GM12801 (cell line): Measurements from ENCODE around the gene ABCB9.

Experiments used
- TF ChIP-seq, protein P1 (sequence below): IDR thresholded peaks from one replicate; pipeline ENCODE4 v1.5.1; 2011; ENCODE audit warnings: control low read depth; ENCODE audit not compliant: insufficient read length; ENCODE audit errors: extremely low read depth

The ABCB9 gene

GRCh38 chr12:122988036-122988435 lies 21.8 kb upstream of the ABCB9 start:
- TF ChIP-seq, protein P1, sequence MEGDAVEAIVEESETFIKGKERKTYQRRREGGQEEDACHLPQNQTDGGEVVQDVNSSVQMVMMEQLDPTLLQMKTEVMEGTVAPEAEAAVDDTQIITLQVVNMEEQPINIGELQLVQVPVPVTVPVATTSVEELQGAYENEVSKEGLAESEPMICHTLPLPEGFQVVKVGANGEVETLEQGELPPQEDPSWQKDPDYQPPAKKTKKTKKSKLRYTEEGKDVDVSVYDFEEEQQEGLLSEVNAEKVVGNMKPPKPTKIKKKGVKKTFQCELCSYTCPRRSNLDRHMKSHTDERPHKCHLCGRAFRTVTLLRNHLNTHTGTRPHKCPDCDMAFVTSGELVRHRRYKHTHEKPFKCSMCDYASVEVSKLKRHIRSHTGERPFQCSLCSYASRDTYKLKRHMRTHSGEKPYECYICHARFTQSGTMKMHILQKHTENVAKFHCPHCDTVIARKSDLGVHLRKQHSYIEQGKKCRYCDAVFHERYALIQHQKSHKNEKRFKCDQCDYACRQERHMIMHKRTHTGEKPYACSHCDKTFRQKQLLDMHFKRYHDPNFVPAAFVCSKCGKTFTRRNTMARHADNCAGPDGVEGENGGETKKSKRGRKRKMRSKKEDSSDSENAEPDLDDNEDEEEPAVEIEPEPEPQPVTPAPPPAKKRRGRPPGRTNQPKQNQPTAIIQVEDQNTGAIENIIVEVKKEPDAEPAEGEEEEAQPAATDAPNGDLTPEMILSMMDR = no peak

DNA sequence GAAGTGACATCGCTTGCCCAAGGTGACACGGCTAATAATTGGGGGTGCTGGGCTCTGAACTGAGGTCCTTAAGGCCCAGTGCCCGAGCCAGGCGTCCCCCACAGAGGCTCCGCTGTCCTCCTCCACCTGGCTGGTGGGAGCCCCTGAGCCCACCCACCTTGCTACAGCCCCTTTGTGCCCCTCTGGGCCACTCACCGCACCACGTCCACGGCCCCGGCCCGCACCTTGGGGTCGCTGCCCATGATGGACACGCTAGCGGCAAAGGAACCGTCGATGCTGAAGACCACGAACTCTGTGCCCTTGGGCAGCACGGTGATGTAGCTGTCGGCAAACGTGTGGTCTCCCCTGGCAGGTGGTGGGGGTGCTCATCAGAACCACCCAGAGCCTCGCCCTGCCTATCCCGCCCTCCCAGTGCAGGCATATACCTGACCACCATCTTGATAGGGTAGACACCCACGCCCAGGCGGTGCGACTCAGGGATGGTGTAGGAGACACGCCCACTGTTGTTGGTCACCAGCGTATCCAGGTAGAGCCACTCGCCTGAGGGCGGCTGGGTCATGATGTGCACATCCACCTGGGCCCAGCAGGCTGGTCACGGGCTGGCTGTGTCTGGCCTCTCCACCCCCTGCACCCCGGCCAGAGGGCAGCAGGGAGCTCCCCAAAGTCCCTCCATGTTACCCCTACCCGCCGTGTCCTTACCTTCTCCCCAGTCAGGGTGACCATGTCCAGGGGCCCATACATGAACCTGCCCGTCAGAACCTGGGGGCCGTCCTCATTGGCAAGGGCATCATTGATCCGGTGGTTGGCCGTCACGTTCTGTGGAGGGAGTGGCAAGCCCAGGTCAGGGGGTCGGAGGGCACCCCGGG lies 21.1 kb upstream of the ABCB9 start:
- TF ChIP-seq, protein P1 = no peak

DNA sequence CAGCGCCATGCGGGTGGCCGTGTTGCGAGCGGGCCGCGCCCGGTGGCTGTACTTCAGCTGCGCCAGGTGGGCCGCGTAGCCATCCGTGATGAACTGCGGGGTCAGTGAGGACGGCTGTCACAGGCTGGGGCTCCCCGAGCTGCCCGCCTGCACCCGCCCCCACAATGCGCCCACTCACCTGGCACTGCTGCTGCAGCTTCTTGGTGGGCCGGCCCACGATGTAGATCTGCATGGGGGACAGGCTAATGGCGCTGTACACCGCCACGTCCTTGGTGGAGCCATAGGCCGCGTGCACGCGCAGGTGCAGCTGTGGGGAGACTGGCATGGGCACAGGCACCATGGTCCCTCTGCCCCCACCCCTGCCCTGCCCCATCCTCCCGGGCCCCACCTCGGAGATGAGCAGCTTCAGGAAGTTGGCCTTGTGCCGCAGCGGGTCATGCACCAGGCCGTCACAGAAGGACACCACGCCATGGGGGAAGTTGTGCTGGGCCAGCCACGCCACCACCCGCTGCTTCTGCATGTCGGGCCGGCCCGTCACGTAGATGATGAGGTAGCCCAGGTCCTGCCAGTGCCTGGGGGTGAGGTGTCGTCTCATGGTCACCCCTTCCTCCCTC lies 20.1 kb upstream of the ABCB9 start:
- TF ChIP-seq, protein P1 = no peak

GRCh38 chr12:122985338-122986257 lies 19.3 kb upstream of the ABCB9 start:
- TF ChIP-seq, protein P1 = no peak

- TF ChIP-seq, protein P1 = no peak
Observed at GRCh38 chr12:122984612-122985337, 18.5 kb upstream of the ABCB9 start.

DNA sequence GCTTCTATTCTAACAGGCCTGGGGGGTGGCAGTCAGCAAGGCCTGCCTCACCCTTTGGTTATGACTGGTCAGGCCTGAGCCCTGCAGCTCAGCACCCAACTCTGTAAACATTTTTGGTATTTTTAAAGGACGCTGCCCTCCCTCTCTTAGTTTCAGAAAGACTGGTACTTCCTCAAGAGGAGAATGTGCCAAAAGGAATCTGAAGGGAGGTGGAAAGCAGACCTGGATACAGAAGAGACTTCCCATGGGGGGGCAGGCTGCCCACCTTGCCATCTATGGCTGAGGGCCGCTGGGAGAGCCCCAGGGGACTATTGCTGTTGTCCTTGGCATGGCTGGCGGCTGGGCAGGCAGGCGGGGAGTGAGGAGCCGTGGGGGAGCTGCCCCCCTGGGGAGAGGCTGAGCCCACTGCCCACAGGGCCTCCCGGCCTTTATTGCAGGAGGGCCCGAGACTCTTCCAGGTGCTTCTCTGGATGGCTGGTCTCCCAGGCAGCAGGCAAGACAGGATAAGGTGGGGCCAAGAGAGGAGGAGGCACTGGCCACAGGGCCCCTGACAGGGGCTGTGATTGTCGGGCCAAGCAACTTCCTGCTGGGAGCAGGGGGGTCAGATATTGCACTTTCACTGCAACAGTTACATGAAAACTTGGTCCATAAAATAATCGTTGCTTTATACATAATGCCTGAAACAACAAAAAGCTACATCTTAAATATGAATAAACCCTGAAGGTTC lies 17.7 kb upstream of the ABCB9 start:
- TF ChIP-seq, protein P1 = no peak
